Suprapubic skin (tissue), 3 donors: ENCODE results near the gene DUOX2.
"Not testable (repeated sequence)": the region's sequence is repeated elsewhere in the genome, so short reads cannot be mapped to it uniquely, and the experiment has no call there.

ENCODE experiments used
- EP300 ChIP-seq: sonication (generic); formaldehyde crosslinking; IDR thresholded peaks from one replicate; pipeline ENCODE4 v1.6.1; 2017; ENCODE audit warnings: antibody characterized with exemption
- POLR2A ChIP-seq, 2 donors: fragments of 450-650 bp; IDR thresholded peaks; one replicate each; pipeline ENCODE4 v1.6.1; 2017; ENCODE audit warnings: antibody characterized with exemption in 2 of 2, mild to moderate bottlenecking in 2 of 2, moderate library complexity in 2 of 2
- TF ChIP-seq, protein P1 (sequence below), 2 donors: fragments of 200-600 bp in 1 of 2; fragments of 450-650 bp in 1 of 2; sonication (generic) in 1 of 2; IDR thresholded peaks; one replicate each; pipeline ENCODE4 v1.5.1; 2016 to 2019; ENCODE audit warnings: antibody characterized with exemption in 2 of 2, mild to moderate bottlenecking in 1 of 2, moderate library complexity in 1 of 2

DNA sequence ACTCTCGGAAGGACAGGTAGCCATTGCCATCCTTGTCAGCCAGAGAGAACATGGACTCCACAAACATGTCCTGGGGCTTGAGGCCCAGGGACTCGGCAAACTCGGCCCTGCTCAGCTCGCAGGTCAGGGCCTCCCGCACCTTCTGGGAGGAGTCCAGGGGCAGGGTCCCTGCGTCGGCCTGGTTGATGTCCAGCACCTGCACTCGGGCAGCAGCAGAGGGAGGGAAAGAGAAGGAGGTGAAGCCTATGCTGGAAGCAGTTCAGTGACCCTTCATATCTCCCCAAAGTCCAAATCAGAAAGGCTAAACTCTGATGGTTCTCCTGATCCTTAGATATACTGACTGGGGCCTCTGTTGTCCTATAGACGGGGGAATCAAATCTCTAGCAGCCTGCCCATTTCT is 9.8 kb downstream of the DUOX2 start:
- TF ChIP-seq, protein P1, sequence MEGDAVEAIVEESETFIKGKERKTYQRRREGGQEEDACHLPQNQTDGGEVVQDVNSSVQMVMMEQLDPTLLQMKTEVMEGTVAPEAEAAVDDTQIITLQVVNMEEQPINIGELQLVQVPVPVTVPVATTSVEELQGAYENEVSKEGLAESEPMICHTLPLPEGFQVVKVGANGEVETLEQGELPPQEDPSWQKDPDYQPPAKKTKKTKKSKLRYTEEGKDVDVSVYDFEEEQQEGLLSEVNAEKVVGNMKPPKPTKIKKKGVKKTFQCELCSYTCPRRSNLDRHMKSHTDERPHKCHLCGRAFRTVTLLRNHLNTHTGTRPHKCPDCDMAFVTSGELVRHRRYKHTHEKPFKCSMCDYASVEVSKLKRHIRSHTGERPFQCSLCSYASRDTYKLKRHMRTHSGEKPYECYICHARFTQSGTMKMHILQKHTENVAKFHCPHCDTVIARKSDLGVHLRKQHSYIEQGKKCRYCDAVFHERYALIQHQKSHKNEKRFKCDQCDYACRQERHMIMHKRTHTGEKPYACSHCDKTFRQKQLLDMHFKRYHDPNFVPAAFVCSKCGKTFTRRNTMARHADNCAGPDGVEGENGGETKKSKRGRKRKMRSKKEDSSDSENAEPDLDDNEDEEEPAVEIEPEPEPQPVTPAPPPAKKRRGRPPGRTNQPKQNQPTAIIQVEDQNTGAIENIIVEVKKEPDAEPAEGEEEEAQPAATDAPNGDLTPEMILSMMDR (IDR thresholded peaks at IDR 0.05), result not testable (repeated sequence)
- TF ChIP-seq EP300; POLR2A (IDR thresholded peaks at IDR 0.05): not testable (repeated sequence)
